ENCODE data around the gene UBE2E2.
A peak's percentile ranks its signal among the peaks of the same experiment; 100 is the strongest.
"Not testable (repeated sequence)": the region's sequence is repeated elsewhere in the genome, so short reads cannot be mapped to it uniquely, and the experiment has no call there.

The UBE2E2 gene

DNA sequence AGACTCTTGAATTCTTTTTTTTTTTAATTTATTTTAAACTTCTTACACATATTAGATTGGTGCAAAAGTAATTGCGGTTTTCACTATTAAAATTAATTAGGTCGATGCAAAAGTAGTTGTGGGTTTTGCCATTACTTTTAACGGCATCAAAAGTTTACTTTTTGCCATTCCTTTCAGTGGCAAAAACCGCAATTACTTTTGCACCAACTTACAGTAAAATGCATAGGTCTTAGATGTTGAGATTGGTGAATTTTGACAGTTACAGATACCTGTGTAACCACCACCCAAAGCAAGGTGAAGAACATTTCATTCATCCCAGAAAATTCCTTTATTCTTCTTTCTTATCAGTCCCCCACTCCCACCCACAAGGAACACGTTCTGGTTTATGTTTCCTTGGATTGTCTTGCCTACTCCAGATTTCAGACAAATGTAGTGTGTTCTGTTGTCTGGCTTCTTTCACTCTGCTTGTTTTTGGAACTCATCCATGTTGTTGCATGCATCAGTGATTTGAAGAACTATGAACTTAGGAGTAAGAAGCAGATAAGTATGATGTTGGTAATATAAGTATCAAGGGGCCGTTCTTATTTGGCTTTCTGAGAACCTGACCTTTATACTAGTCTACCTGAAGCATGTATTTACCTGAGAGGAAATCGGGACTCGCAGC is 404.2 kb downstream of the UBE2E2 start:
- Histone ChIP-seq H3K27me3 (ENCODE audit: control insufficient read depth in 1 of 2, insufficient read depth in 2 of 2, low read length in 2 of 2) (no peaks in the 10 kb centered on the region), H3K4me1 (ENCODE audit: insufficient read depth, low read length) (peaks cover 19% of the 10 kb centered on the region), H3K27ac (ENCODE audit: low read depth, low read length) (no peak overlapping the region), H3K4me3 (ENCODE audit: low read depth in 1 of 2, low read length in 2 of 2) (no peak overlapping the region), H3K9me3 (ENCODE audit: low read length) (no peaks in the 10 kb centered on the region), H3K9ac (ENCODE audit: low read length) (no peak overlapping the region), H3K36me3 (ENCODE audit: insufficient read depth, low read length) (no peaks in the 10 kb centered on the region)

DNA sequence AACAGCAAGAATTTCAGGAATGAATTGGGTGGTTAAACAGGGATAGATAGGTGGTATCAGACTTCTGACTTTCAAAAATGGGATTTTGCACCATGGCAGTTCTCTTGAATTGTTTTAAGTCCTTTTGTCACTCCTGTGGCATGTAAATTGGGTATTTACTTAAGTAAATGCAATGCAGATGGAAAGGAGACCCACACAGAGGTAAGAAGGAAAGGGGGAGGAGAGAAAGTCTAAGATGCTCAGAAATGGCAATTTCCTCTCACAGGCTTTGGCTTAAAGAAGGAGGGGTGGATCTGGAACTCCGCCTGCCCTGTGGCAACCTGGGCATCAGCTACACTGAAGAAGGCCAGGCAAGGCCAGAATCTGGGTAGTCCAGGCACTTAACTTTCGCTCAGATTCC is 405.5 kb downstream of the UBE2E2 start:
- H3K4me3 ChIP-seq (ENCODE audit: low read depth in 1 of 2, low read length in 2 of 2) = no peak overlapping the region
- no peaks in the 10 kb centered on the region for H3K27me3 ChIP-seq (ENCODE audit: control insufficient read depth in 1 of 2, insufficient read depth in 2 of 2, low read length in 2 of 2)
- H3K9me3 ChIP-seq (ENCODE audit: low read length) = no peaks in the 10 kb centered on the region
- no peak overlapping the region for H3K9ac ChIP-seq (ENCODE audit: low read length)
- H3K36me3 ChIP-seq (ENCODE audit: insufficient read depth, low read length) = no peaks in the 10 kb centered on the region
- peaks cover 19% of the 10 kb centered on the region for H3K4me1 ChIP-seq (ENCODE audit: insufficient read depth, low read length)
- no peak overlapping the region for H3K27ac ChIP-seq (ENCODE audit: low read depth, low read length)

DNA sequence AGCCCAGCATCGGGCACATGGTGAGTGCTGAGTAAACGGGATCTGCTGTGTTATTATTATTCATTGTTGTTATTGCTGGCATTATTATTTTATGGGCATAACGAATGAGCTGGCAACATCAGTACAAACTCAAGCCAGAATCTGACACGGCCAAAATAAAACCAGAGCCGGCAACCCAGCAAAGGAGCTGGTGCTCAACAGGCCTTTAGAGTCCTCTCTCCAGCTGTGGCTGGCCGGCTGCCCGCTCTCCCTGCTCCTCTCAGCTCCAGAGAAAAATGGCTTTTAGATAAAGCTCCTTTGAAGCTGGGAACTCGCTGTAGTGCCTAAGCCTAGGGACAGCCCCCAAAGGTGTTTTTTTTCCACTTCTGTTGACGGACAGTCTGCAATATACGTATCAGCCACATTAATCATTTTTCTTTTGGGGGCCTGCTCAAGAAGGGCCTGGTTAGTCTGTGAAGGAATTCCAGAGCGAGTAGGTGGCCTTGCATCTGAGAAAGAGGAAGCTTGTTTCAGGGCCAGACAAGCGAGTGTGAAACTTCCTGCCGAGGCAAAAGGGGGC is 408.7 kb downstream of the UBE2E2 start:
- peaks cover 19% of the 10 kb centered on the region for H3K4me1 ChIP-seq (ENCODE audit: insufficient read depth, low read length)
- no peak overlapping the region for H3K9ac ChIP-seq (ENCODE audit: low read length)
- peak overlapping the region; percentile 70 for H3K27ac ChIP-seq (ENCODE audit: low read depth, low read length)
- H3K27me3 ChIP-seq (ENCODE audit: control insufficient read depth in 1 of 2, insufficient read depth in 2 of 2, low read length in 2 of 2) = no peaks in the 10 kb centered on the region
- peak overlapping the region; percentile 4 to 15 for H3K4me3 ChIP-seq (ENCODE audit: low read depth in 1 of 2, low read length in 2 of 2)
- H3K36me3 ChIP-seq (ENCODE audit: insufficient read depth, low read length) = no peaks in the 10 kb centered on the region
- no peaks in the 10 kb centered on the region for H3K9me3 ChIP-seq (ENCODE audit: low read length)

- H3K27ac ChIP-seq (ENCODE audit: low read depth, low read length) = peak overlapping the region; percentile 70
- H3K4me1 ChIP-seq (ENCODE audit: insufficient read depth, low read length) = peaks cover 16% of the 10 kb centered on the region
- no peaks in the 10 kb centered on the region for H3K27me3 ChIP-seq (ENCODE audit: control insufficient read depth in 1 of 2, insufficient read depth in 2 of 2, low read length in 2 of 2)
- no peaks in the 10 kb centered on the region for H3K9me3 ChIP-seq (ENCODE audit: low read length)
- peak overlapping the region; percentile 4 to 15 for H3K4me3 ChIP-seq (ENCODE audit: low read depth in 1 of 2, low read length in 2 of 2)
- H3K36me3 ChIP-seq (ENCODE audit: insufficient read depth, low read length) = no peaks in the 10 kb centered on the region
- no peak overlapping the region for H3K9ac ChIP-seq (ENCODE audit: low read length)
Observed at GRCh38 chr3:23612296-23612891, 409.3 kb downstream of the UBE2E2 start.

- H3K9me3 ChIP-seq (ENCODE audit: low read length) = no peaks in the 10 kb centered on the region
- H3K27me3 ChIP-seq (ENCODE audit: control insufficient read depth in 1 of 2, insufficient read depth in 2 of 2, low read length in 2 of 2) = no peaks in the 10 kb centered on the region
- no peaks in the 10 kb centered on the region for H3K36me3 ChIP-seq (ENCODE audit: insufficient read depth, low read length)
- H3K9ac ChIP-seq (ENCODE audit: low read length) = no peak overlapping the region
- no peak overlapping the region for H3K4me3 ChIP-seq (ENCODE audit: low read depth in 1 of 2, low read length in 2 of 2)
- H3K27ac ChIP-seq (ENCODE audit: low read depth, low read length) = no peak overlapping the region
- H3K4me1 ChIP-seq (ENCODE audit: insufficient read depth, low read length) = peaks cover 8% of the 10 kb centered on the region
Observed at GRCh38 chr3:23615068-23615467, 411.9 kb downstream of the UBE2E2 start.

DNA sequence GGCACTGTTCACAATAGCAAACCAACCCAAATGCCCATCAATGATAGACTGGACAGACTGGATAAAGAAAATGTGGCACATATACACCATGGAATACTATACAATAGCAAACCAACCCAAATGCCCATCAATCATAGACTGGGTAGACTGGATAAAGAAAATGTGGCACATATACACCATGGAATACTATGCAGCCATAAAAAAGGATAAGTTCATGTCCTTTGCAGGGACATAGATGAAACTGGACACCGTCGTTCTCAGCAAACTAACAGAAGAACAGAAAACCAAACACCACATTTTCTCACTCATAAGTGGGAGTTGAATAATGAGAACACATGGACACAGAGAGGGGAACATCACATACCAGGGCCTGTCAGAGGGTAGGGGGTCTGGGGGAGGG is 415.3 kb downstream of the UBE2E2 start:
- H3K4me1 ChIP-seq (ENCODE audit: insufficient read depth, low read length); H3K27ac ChIP-seq (ENCODE audit: low read depth, low read length); H3K27me3 ChIP-seq (ENCODE audit: control insufficient read depth in 1 of 2, insufficient read depth in 2 of 2, low read length in 2 of 2); H3K9ac ChIP-seq (ENCODE audit: low read length); H3K36me3 ChIP-seq (ENCODE audit: insufficient read depth, low read length); H3K4me3 ChIP-seq (ENCODE audit: low read depth in 1 of 2, low read length in 2 of 2); H3K9me3 ChIP-seq (ENCODE audit: low read length): not testable (repeated sequence)

DNA sequence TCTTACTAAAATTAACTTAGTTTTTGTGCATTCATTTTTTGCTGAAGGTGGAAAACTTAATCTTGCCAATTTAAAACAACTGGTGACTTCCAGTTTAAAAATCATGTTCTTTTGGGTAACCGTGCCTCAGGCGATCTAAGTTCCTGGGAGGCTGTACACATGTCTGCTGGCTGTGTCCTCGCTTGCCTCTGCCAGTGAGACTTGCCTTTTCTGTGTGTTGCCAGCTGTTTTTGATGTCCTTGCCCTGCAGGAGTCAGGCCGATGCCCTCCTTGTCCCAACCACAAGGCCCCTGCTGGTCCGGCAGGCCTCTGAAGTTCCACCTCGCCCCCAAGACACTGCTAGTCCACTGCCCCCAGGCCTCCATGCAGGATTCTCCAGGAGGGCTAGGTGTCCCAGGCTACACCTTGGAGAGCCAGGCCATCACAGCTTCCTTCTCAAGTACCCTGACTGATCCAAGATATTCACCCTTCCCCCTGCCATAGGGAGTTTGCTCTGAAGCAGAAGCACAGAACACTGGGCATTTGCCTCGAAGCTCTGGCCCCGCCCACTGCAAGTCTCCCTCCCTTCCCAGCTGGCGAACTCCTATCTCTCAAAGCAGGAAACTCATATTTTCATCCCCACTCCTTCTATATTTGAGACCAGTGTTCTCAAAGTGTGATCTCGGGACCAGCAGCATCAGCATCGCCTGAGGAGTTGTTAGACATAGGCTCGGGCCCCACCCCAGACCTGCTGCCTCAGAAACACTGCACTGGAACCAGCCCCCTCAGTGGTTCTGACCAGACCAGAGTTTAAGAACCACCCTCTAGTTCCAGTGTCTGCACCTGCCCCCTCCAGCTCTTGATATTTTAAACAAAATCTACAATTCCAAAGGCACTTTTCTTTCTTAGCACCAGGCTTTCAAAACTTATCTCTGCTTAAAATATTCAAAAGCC is 416.8 kb downstream of the UBE2E2 start:
- Histone ChIP-seq H3K4me3 (ENCODE audit: low read depth in 1 of 2, low read length in 2 of 2) (no peak overlapping the region), H3K9me3 (ENCODE audit: low read length) (no peaks in the 10 kb centered on the region), H3K27me3 (ENCODE audit: control insufficient read depth in 1 of 2, insufficient read depth in 2 of 2, low read length in 2 of 2) (no peaks in the 10 kb centered on the region), H3K36me3 (ENCODE audit: insufficient read depth, low read length) (no peaks in the 10 kb centered on the region), H3K27ac (ENCODE audit: low read depth, low read length) (no peak overlapping the region), H3K9ac (ENCODE audit: low read length) (no peak overlapping the region), H3K4me1 (ENCODE audit: insufficient read depth, low read length) (no peaks in the 10 kb centered on the region)

DNA sequence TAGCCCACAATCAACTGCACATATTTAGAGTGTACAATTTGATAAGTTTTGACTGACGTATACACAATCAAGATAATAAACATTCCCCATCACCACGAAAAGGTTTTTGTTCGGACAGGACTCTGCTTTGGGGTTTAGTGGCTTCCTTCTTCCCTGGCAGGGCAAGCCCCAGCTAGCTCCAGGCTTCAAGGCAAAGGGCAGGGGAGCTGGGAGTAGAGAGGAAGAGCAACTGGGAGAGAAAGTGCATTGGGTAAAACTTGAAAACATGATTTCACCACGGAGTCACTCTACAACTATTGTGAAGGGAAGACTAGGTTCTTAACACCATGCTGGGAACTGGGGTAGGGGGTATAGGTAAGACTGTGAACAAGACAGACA is 417.5 kb downstream of the UBE2E2 start:
- Histone ChIP-seq H3K4me1 (ENCODE audit: insufficient read depth, low read length) (no peaks in the 10 kb centered on the region), H3K4me3 (ENCODE audit: low read depth in 1 of 2, low read length in 2 of 2) (no peak overlapping the region), H3K9me3 (ENCODE audit: low read length) (no peaks in the 10 kb centered on the region), H3K9ac (ENCODE audit: low read length) (no peak overlapping the region), H3K27me3 (ENCODE audit: control insufficient read depth in 1 of 2, insufficient read depth in 2 of 2, low read length in 2 of 2) (no peaks in the 10 kb centered on the region), H3K36me3 (ENCODE audit: insufficient read depth, low read length) (no peaks in the 10 kb centered on the region), H3K27ac (ENCODE audit: low read depth, low read length) (no peak overlapping the region)

GRCh38 chr3:23623844-23624243 is 420.7 kb downstream of the UBE2E2 start:
- H3K36me3 ChIP-seq (ENCODE audit: insufficient read depth, low read length) = no peaks in the 10 kb centered on the region
- no peaks in the 10 kb centered on the region for H3K4me1 ChIP-seq (ENCODE audit: insufficient read depth, low read length)
- no peak overlapping the region for H3K27ac ChIP-seq (ENCODE audit: low read depth, low read length)
- H3K9ac ChIP-seq (ENCODE audit: low read length) = no peak overlapping the region
- no peaks in the 10 kb centered on the region for H3K27me3 ChIP-seq (ENCODE audit: control insufficient read depth in 1 of 2, insufficient read depth in 2 of 2, low read length in 2 of 2)
- H3K4me3 ChIP-seq (ENCODE audit: low read depth in 1 of 2, low read length in 2 of 2) = no peak overlapping the region
- H3K9me3 ChIP-seq (ENCODE audit: low read length) = no peaks in the 10 kb centered on the region

DNA sequence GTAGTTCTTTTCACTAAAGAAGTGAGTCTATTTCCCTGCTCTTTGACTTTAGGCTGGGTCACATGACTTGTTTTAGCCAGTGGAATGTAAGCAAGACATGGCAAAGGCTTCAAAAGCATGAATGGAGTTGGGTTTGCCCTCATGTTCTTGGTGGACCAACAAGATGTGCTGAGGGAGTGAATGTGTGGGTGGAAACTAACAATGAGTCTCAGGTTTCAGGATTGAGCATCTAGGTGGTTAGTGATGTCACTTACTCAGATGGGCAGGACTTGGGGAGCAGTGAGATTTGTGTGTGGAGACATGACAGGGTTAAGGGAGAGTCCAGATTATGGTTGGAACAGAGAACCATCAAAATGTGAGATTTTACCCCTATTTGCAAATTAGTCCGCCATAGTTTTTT is 421.2 kb downstream of the UBE2E2 start:
- no peaks in the 10 kb centered on the region for H3K27me3 ChIP-seq (ENCODE audit: control insufficient read depth in 1 of 2, insufficient read depth in 2 of 2, low read length in 2 of 2)
- H3K27ac ChIP-seq (ENCODE audit: low read depth, low read length) = no peak overlapping the region
- no peaks in the 10 kb centered on the region for H3K9me3 ChIP-seq (ENCODE audit: low read length)
- H3K4me3 ChIP-seq (ENCODE audit: low read depth in 1 of 2, low read length in 2 of 2) = no peak overlapping the region
- no peaks in the 10 kb centered on the region for H3K4me1 ChIP-seq (ENCODE audit: insufficient read depth, low read length)
- H3K9ac ChIP-seq (ENCODE audit: low read length) = no peak overlapping the region
- H3K36me3 ChIP-seq (ENCODE audit: insufficient read depth, low read length) = no peaks in the 10 kb centered on the region

DNA sequence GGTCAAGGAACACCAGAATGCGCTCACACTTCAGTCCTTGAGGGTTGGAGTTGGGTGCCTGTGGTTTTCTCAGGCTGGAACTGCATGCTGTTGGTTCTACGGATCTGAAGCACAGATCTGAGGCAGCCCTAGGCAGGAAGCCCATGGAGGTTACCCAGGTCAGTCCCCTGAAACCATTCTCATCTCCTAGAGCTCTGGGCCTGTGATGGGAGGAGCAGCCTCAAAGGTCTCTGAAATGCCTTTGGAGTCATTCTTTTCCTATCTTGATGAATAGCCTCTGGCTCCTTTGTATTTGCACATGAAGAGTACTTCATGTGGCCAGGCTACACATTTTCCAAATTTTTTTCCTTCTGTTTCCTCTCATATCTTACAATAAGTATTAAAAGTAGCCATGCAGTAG is 423.3 kb downstream of the UBE2E2 start:
- Histone ChIP-seq H3K4me1 (ENCODE audit: insufficient read depth, low read length) (no peaks in the 10 kb centered on the region), H3K27ac (ENCODE audit: low read depth, low read length) (no peak overlapping the region), H3K27me3 (ENCODE audit: control insufficient read depth in 1 of 2, insufficient read depth in 2 of 2, low read length in 2 of 2) (no peaks in the 10 kb centered on the region), H3K4me3 (ENCODE audit: low read depth in 1 of 2, low read length in 2 of 2) (no peak overlapping the region), H3K36me3 (ENCODE audit: insufficient read depth, low read length) (no peaks in the 10 kb centered on the region), H3K9me3 (ENCODE audit: low read length) (no peaks in the 10 kb centered on the region), H3K9ac (ENCODE audit: low read length) (no peak overlapping the region)

All from muscle layer of colon (tissue), 2 donors.